Renal pelvis (tissue), 4 donors: Measurements from ENCODE around the gene POLE3. TPM values are rescaled to one million over a fixed set of nuclear protein-coding genes. Genes with fewer than 3 reads are reported as not detected.
A peak's percentile ranks its signal among the peaks of the same experiment; 100 is the strongest.
"Not testable (repeated sequence)": the region's sequence is repeated elsewhere in the genome, so short reads cannot be mapped to it uniquely, and the experiment has no call there.

Experiments
- DNase-seq: peaks from one replicate; pipeline ENCODE4 v3.0.0-alpha.2; 2013
- polyA plus RNA-seq, 3 donors: library from polyadenylated mRNA; unstranded; fragments of 120-200 nt; gene quantifications; one replicate each; pipeline ENCODE4 v1.2.1, GENCODE V29; 2013; ENCODE audit not compliant: insufficient read length in 3 of 3

POLE3 gene
- polyA plus RNA-seq, 3 donors = 65.6 to 67.2 (median 66.1) TPM

DNA sequence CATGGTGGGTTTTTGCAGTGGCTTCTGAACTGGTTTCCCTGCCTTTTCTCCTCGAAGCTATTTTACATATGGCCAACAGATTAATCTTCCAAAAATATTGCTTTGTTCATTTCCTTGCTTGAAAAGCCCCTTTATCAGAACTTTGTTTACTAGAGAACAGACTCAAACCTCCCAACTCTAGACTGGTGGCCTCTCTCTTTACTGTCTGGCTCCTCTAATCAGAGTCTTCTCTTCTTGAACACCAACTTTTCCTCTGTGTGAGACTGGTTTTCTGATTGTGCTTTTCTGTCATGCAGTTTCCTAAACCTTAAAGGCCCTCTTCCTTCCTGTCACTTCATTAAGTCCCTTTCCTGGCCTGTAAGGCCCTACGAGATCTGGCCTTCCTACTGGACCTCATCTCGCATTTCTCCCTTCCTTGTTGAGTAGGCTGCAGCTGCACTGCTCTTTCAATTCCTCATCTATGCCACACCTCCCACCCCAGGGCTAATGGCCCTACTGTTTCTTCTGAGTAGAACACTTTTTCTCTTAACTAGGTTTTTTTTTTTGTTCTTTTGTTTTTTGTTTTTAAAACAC, 5.8 kb upstream of the POLE3 start:
- DNase-seq = no peak

DNA sequence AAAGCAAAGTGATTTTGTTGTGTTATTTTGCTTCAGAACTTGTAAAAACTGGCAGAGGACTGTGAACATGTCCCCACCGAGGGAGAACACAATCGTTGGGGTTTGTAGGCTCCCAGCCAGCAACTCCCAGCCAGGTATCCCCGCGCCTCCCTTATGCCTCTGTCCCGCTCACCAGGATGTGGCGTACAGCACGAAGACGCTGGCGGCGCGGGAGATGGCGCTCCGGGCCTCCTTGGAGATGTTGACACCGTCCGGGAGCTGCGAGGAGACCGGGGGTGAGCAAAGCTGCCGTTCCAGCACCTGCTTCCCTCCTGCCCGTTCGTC, 630 bp downstream of the POLE3 start:
- no peak for DNase-seq

DNA sequence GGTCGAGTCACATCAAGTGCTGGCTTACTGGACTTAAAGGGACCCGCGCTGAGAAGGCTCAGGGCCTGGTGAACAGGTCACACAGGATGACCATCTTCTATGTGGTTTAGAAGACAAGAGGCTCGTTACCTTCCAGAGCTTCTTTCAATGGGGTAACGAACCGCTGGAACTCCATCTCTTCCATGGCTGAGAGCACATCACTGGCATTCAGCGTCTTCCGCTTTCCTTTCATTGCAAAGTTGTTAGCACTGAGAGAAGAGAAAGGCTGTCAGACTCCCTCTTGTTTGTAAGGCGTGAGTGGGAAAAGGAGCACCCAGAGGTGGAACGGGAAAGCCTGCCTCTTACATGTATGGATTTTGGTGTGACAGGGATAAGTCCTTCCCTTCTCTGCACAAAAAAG, 994 bp downstream of the POLE3 start:
- no peak for DNase-seq

DNA sequence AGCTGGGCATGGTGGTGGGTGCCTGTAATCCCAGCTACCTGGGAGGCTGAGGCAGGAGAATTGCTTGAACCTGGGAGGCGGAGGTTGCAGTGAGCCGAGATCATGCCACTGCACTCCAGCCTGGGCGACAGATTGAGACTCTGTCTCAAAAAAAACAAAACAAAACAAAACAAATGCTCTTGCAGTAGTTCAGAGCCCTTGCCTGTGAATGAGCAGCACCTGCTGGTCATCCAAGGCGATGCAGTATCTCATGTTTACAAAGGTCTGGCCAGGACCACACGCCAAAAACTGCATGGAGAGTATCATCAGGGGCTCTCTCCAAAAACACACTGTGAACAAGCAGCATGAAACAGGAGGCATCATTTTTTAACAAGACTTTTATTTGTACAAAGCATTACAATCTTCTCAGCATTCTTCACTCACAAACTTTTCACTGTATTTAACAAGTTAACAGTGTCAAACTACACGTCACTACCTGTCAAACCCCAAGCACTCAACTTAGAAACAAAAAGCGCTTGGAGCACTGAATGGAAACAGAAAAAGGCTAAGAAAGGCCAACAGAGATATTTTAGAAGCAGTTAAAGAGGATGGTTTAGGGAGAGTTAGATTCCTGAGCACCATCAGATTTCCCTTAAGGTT, 3.5 kb downstream of the POLE3 start:
- DNase-seq = peak; percentile 64

DNA sequence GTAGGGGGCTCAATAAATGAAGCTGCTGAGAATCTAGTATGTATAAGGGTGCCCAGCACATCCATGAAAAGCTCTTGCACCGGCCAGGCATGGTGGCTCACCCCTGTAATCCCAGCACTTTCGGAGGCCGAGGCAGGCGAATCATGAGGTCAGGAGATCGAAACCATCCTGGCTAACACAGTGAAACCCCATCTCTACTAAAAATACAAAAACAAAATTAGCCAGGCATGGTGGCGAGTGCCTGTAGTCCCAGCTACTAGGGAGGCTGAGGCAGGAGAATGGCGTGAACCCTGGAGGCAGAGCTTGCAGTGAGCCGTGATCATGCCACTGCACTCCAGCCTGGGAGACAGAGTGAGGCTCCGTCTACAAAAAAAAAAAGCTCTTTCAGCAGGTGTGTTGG, 4.1 kb downstream of the POLE3 start:
- DNase-seq = not testable (repeated sequence)

DNA sequence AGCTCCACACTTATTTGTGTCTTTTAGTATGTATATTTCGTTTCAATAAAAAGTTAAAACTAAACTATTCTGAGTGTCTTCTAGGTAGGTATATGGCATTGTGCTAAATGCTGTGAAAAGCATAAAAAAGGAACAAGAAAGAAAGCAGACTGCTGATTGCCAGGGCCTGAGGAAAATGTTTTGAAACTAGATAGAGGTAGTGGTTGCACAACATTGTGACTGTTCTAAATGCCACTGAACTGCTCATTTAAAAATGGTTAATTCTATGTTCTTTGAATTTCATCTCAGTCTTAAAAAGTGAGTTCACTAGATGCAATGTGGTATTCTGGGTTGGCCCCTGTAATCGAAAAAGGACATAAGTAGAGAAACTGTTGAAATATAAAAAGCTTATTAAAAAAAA, 6.8 kb downstream of the POLE3 start:
- no peak for DNase-seq

GRCh38 chr9:113401027-113401792, 9.3 kb downstream of the POLE3 start, which contains the start of gene ALAD:
Gene ALAD, minus strand, starts transcription at chr9:113401284. Its CDS starts 7,725 bp downstream, at chr9:113393559.
- DNase-seq = peak; percentile 99

DNA sequence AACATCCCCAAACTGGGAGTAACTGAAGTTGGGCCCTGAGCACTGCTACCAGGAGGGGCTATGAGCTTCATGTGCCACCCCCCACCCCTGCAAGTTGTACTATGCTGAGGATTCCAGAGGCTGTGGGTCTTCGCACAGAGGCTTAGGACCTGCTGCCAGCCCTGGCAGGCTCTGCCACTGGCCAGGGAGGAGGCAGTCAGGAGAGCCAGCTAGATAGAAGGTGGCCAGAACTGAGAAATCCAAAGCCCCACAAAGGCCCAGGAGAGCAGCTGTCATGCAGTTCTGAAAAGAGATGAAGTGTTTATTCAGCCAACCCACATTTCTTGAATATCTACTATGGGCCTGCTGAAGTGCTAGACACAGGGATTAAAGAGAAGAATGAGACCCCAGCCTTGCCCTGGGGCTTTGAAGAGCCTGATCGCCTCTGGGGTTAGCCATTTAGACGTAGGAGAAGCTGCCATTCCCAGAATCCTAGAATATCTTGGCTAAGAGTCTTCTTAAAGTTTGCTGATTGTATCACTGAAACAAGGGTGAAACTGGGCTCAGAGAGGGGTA, 10.8 kb downstream of the POLE3 start:
- no peak for DNase-seq

DNA sequence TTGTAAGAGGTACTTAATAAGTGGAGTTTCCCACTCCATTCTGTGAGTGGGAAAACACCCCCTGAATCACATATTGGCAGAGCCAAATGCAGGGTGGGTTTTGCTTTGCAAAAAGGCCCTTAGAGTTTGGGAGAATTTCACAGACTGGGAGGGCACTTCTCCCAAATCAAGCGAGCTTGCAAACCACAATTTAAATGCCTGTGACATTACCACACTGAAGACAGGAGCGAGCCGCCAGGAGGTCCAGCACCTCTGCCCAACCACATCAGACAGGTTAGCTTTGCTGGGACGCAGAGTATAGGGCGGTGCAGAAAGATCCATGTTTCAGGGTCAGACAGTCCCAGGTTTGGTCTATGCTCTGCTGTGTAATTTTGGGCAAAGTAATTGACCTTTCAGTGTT, 11.7 kb downstream of the POLE3 start:
- DNase-seq = no peak

DNA sequence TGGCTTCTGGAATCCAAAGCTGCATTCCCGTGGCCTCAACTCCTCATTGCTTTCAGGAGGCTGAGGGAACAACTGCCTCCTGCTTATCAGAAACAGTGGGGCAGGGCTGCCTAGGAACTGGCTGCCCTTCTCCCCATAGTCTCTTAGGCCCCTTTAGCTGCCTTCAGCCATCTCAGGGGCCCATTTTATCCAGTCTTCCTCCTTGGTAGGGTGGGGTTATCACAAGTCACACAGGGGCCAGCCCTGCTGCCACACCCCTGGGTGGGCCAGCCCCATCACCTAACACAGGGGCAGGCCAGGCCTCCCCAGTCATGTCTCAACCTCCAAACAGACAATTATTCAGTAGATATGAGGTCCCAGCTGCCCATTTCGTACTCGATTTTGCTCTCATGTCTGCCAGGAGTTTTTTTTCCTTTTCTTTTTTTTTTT, 13.3 kb downstream of the POLE3 start:
- no peak for DNase-seq

DNA sequence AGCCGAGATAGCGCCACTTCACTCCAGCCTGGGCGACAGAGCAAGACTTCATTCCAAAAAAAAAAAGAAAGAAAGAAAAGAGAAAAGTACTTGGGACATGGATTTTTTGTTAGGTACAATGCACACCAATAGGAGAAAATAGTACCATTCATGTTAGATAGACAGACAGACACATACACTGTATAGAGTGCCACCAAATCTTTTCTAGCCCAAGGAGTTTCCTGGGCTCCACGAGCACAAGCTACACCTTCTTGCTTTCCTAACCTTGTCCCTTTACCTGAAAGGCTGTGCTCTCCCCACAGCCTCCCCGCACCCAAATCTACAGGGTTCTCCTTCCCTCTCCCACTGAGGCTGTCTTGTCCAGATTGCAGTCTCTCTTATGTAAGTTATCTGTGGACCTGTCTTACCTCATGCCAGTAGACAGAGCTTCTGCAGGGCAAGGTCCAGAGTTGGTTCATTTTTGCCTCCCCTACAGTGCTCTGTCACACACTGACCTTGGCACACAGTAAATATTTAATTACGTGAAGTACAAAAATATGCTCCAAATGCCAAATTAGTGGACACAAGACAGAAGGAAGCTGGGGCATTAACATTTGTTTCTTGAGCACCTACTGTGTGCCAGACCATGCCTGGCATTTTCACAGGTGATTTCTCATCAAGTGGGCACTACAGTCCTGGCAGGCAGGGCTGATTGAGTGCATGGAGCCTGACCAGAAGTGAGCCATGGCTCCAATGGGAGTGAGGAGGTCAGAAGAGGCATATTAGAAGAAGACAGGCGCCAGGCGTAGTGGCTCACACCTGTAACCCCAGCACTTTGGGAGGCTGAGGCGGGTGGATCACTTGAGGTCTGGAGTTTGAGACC, 15.2 kb downstream of the POLE3 start:
- DNase-seq = no peak

GRCh38 chr9:113393281-113393680, 17.2 kb downstream of the POLE3 start:
- DNase-seq = no peak

GRCh38 chr9:113391917-113392316, 18.6 kb downstream of the POLE3 start:
- DNase-seq = no peak

GRCh38 chr9:113390192-113390960, 20.1 kb downstream of the POLE3 start:
- DNase-seq = no peak

- no peak for DNase-seq
Measured at GRCh38 chr9:113389451-113389850, 21.0 kb downstream of the POLE3 start.

DNA sequence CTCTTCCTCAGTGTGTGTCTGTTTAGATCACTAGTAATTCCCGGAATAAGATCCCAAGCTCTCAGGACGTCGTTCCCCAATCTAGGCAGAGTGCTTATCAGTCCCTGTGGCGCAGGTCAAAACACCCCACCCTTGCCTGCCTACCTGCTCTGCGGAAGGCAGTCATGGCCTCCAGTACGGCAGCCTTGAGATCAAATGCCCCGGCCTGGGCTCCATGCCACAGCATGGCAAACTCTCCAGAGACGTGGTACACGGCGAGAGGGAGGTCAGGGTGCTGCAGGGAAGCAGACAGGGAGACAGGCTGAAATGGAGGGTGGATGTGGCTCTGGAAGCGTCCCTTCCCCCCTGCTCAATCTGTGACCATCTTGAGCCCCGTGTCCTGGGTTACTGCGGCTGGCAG, 21.6 kb downstream of the POLE3 start:
- DNase-seq = no peak

- DNase-seq = peak; percentile 17
Measured at GRCh38 chr9:113387560-113388230, 22.8 kb downstream of the POLE3 start.

GRCh38 chr9:113386571-113387393, 23.7 kb downstream of the POLE3 start:
- DNase-seq = no peak

DNA sequence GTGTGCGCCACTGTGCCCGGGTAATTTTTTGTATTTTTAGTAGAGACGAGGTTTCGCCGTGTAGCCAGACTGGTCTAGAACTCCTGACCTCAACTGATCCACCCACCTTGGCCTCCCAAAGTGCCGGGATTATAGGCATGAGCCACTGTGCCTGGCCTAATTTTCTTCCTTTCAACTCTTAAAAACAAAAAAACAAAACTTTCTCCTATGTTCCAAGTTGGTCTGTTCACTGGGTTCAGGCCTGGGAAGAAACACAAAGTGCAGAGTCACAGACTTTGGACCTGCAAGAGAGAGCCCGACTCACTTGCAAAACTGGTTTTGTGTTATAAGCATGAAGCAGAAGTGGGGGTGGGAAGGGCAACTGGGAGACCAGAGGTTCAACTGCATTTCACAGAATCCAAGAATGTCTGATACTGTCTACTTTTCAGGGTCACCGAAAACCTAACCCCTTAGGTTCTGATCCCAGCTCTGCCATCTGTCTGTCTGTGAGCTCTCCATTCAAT, 28.5 kb downstream of the POLE3 start:
- peak; percentile 58 for DNase-seq
